ENCODE data around the gene PTPRA. TPM values are rescaled to one million over a fixed set of nuclear protein-coding genes. Genes with fewer than 3 reads are reported as not detected.

PTPRA gene
- total and polyA plus RNA-seq, 2 of the 13 experiments (the other 11 are each of a cell fraction or from before 2014, with no cell fraction given) = 47.2 to 127 TPM

GRCh38 chr20:2952766-2953165 is 79.5 kb downstream of the PTPRA start:
- ChIA-PET POLR2A (no interaction called here), CTCF (ENCODE audit: low intra/inter-chr PET ratio, low total read pairs) (no interaction called here)
- ATAC-seq (no peak), DNase-seq (ENCODE audit: low spot score) (no peak), FAIRE-seq (no peak)
- no peak for TF ChIP-seq ZNF577 (CRISPR knock-in tag; IDR thresholded peaks at IDR 0.05; ENCODE audit: borderline replicate concordance, low read depth)
- TF ChIP-seq ZFP36L2 (CRISPR knock-in tag; IDR thresholded peaks at IDR 0.05) = no peak
- TF ChIP-seq KDM4B (CRISPR knock-in tag; IDR thresholded peaks at IDR 0.05) = no peak
- TF ChIP-seq PRMT3 (CRISPR knock-in tag; IDR thresholded peaks at IDR 0.05; ENCODE audit: borderline replicate concordance, low read depth) = no peak
- no peak for TF ChIP-seq YY1 (IDR thresholded peaks at IDR 0.05; ENCODE audit: insufficient read depth, insufficient replicate concordance, low read depth, low read length)
- no peak for TF ChIP-seq ZNF776 (CRISPR knock-in tag; IDR thresholded peaks at IDR 0.05)
- no peak for TF ChIP-seq TCF12 (IDR thresholded peaks at IDR 0.05)
- TF ChIP-seq TCF12 (CRISPR knock-in tag; IDR thresholded peaks at IDR 0.05) = no peak
- TF ChIP-seq CC2D1A (CRISPR knock-in tag; IDR thresholded peaks at IDR 0.05) = no peak
- TF ChIP-seq SMAD1 (CRISPR knock-in tag; IDR thresholded peaks at IDR 0.05; ENCODE audit: borderline replicate concordance, low read depth) = no peak
- TF ChIP-seq MAFG (CRISPR knock-in tag; IDR thresholded peaks at IDR 0.05) = no peak
- Histone ChIP-seq H3K9me3 (ENCODE audit: low read length) (no peaks in the 10 kb centered on the region), H2AFZ (ENCODE audit: low read length) (no peak overlapping the region), H4K20me1 (ENCODE audit: insufficient read depth, low read length) (no peaks in the 10 kb centered on the region), H3K27ac (ENCODE audit: extremely low read length, insufficient read depth, low read length) (no peak overlapping the region), H3K4me1 (ENCODE audit: insufficient read depth, low read length) (peaks cover 13% of the 10 kb centered on the region), H3K27me3 (ENCODE audit: control insufficient read depth in 1 of 2, insufficient read depth in 2 of 2, low read length in 2 of 2) (no peaks in the 10 kb centered on the region), H3K4me3 (replicated peaks in 1 of 3; ENCODE audit: insufficient read depth in 1 of 3, low read depth in 2 of 3, low read length in 3 of 3) (no peak overlapping the region), H3K4me2 (ENCODE audit: low read depth, low read length) (no peak overlapping the region), H3K36me3 (replicated peaks in 1 of 2; ENCODE audit: control insufficient read depth in 1 of 2, insufficient read depth in 2 of 2, low read length in 2 of 2) (peaks cover 6 to 21% of the 10 kb centered on the region in 2 experiments; a peak in 4 of 5 replicates), H3K79me2 (ENCODE audit: insufficient read depth, low read length) (no peaks in the 10 kb centered on the region), H3K9ac (ENCODE audit: insufficient read depth, low read depth, low read length) (no peak overlapping the region)
- BruUV-seq (replicated peaks) = no TSS peak
- intact Hi-C loops (cut with micrococcal nuclease; ENCODE audit: unreplicated experiment) = no loop called here
- in situ Hi-C loops (cut with HindIII; ENCODE audit: extremely low pct_ligation_motif_present, low pct_unique_long_range_greater_than_20kb) = no loop called here
- WGBS (ENCODE audit: low lambda C conversion rate) = 88% methylated on average over 1 of the region's 1 CpG
